WI38 (cell line): Measurements from ENCODE around the gene PRRC2C.

Experiments used
- H3K4me3 ChIP-seq: 2 replicates; pipeline ENCODE4 v1.5.1; 2011; ENCODE audit warnings: low read depth, mild to moderate bottlenecking, control low read depth, low read length
- CTCF ChIP-seq: IDR thresholded peaks from 2 replicates; pipeline ENCODE4 v1.5.1; 2012; ENCODE audit warnings: low read depth, mild to moderate bottlenecking, control low read depth, low read length

PRRC2C gene

GRCh38 chr1:171500803-171501202 lies 15.5 kb downstream of the PRRC2C start:
- TF ChIP-seq CTCF, result no peak
- H3K4me3 ChIP-seq, result no peak overlapping the region

- H3K4me3 ChIP-seq, result no peak overlapping the region
- no peak for TF ChIP-seq CTCF
Observed at GRCh38 chr1:171501305-171502024, 16.1 kb downstream of the PRRC2C start.

GRCh38 chr1:171506525-171507304 lies 21.4 kb downstream of the PRRC2C start:
- TF ChIP-seq CTCF, result no peak
- no peak overlapping the region for H3K4me3 ChIP-seq

- H3K4me3 ChIP-seq, result no peak overlapping the region
- TF ChIP-seq CTCF, result no peak
Observed at GRCh38 chr1:171507435-171507834, 22.1 kb downstream of the PRRC2C start.

- no peak for TF ChIP-seq CTCF
- no peak overlapping the region for H3K4me3 ChIP-seq
Observed at GRCh38 chr1:171509191-171509590, 23.9 kb downstream of the PRRC2C start.

GRCh38 chr1:171513743-171514142 lies 28.4 kb downstream of the PRRC2C start:
- H3K4me3 ChIP-seq, result no peak overlapping the region

More at GRCh38 chr1:171513743-171514142, 28.4 kb downstream of the PRRC2C start:
- no peak for TF ChIP-seq CTCF
